ENCODE results near the gene STXBP6.

Gene STXBP6

DNA sequence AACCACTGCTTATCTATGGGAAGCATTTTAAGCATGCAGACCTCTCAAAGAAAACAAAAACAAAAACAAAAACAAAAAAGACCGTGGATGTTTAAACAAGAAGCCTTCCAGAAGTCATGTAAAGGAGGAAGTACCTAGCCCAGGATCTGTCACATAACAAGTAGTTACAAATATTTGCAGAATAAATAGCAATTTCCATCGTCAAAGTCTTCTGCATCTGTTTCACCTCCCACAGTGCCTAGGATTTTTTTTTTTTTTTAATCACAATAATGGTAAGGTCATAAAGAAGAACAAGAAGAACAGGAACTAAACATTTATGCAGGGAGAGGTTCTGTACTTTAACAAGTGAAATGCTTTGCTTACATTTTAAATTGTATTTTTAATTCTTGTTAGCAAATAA lies 2.4 kb upstream of the STXBP6 start:
- DNase-seq (ENCODE audit: low read depth, low spot score): no peak

DNA sequence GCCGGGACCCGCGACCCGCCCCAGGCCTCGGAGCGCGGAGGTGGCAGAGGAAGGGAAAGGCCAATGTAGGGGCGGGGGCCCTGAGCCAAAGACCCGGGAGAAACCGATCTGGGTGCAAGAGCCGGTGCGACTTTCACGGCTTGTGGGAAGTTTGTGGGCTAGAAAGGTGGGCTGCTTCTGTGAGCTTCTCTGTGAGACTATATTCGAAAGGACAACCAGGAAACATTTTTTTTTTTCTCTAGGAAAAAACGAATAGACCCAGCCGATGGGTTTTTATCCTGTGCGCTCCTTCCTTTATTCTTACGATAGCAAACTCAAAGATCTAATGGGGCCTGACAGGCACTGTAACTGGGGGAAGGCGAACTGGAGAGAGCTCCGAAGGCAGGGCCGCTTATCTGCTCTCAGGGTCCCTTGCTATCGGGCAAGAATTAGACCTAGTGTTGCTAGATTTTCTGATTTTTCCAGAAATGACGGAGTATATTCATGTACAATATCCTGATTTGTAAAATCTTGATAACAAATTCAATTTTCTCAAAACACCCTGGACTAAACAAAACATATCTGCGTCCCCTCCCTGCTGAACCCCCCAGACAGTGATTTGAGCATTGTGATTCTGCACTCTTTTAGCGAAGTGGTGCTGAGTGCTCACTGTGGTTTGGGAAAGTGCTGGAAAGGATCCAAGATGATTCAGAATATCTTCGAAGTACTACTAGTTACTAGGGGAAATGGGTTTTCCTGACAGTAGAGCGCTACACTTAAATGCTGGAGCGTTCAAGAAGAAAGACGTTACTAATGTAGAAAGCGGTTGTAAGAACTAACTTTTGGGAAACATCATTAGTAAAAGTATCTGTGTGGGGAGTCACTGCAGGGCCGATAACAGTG lies 563 bp upstream of the STXBP6 start:
- no peak for DNase-seq (ENCODE audit: low read depth, low spot score)

DNA sequence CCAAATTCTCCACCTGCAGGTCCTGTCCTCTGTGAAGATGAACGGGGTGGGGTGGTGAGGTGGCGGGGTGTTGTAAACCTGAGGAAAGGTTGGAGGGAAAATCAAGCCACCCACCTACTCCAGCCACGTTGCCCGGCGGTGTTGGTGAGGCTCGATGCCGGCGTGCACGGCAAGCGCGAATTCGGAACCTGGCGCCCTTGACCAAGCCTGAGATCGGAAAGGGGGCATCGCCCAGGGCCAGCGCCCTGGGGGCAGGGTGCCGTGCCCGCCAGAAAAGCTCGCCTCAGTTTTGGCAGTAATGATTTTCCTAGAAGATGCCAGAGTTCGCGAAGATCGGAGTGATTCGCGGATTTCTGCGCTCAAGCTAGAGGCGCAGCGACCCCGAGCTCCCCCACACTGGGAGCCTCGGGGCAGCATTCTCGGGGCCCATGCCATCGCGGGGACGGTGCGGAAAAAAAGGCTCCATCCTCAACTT lies 817 bp downstream of the STXBP6 start:
- DNase-seq (ENCODE audit: low read depth, low spot score): no peak

DNA sequence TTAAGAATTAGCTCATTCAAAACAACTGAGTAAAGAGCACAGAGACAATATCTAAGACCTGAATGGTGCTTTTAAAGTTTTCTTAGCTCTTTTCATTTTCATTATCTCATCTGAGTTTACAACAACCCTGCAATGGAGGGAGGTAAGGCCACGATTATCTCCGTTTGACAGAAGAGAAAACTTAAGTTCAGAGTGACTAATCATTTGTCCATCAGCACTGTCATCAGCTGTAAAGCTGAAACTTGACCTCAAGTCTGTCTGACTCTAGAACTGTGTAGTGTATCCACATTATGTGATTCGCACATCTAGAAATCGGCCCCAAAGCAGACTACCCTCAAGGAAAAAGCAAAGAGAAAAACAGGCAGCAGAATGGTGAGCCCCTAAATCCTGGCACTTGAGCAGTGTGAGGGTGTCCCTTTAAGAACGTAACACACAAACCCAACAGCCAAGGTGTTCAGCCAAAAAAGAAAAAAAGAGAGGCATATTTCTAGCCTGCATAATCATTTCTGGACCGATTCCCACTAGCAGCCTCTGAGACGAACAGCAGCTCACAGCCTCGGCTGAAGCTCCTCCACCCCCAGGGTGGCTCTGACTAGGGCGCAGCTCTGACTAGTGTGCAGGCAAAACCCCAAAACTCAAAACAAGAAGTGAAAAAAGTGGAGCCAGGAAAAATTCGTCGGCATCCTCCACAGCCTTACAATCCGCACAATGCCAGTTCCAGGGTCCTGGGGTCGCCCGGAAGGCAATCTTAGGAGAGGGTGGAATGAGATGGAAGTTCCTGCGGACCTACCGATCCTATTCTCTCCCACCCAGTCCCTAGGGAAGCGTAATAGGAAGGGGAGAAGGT lies 1.6 kb downstream of the STXBP6 start:
- DNase-seq (ENCODE audit: low read depth, low spot score): no peak

DNA sequence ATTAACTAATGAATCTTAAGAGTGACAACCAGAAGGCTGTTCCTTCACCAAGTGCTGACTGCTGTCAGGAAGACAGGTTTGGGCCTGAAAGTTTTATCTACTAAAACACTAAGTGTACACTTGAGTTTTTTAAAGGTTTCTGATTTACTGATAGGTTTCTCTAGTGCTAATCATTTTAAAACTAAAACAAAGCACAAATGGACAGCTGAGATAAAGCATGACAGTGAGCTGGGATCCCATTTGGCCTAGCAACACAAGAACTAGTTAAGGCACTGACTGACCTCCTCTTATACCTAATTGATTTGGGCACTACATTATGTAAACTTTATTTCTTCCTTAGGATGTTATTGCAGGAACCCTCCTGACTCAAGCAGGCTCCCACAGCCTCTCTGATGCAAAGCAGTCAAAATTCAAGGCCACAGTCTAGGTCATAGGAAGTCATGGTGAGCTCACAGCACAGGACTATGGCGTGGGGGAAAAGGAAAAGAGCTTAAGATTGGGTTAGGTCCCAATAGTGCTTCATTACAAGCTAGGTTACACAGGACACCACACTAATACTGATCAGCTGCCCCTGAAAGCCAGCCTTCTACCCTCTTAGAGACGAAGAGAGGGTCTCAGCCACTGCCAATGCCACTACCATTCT lies 3.5 kb downstream of the STXBP6 start:
- DNase-seq (ENCODE audit: low read depth, low spot score): no peak

DNA sequence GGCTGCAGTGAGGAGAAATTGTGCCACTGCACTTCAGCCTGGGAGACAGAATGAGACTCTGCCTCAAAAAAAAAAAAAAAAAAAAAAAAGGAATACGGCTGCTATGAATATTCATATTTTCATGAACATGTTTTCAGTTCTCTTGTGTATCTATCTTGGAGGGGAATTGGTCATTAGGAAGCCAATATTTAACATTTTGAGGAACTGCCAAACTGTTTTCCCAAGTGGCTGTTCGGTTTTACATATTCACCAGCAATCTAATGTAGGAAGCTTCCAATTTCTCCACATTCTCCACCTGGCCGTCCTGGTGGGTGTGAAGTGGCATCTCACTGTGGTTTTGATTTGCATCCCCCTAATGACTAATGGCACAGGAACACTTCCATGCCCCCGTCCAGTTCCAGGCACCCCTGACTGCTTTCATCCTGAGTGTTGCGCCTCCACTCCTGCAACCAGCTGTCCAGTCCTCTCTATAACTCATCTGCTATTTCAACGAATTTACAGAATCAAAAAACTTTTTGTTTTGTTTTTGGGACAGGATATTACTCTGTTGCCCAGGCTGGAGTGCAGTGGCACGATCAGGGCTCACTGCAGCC lies 5.7 kb downstream of the STXBP6 start:
- DNase-seq (ENCODE audit: low read depth, low spot score): no peak

DNA sequence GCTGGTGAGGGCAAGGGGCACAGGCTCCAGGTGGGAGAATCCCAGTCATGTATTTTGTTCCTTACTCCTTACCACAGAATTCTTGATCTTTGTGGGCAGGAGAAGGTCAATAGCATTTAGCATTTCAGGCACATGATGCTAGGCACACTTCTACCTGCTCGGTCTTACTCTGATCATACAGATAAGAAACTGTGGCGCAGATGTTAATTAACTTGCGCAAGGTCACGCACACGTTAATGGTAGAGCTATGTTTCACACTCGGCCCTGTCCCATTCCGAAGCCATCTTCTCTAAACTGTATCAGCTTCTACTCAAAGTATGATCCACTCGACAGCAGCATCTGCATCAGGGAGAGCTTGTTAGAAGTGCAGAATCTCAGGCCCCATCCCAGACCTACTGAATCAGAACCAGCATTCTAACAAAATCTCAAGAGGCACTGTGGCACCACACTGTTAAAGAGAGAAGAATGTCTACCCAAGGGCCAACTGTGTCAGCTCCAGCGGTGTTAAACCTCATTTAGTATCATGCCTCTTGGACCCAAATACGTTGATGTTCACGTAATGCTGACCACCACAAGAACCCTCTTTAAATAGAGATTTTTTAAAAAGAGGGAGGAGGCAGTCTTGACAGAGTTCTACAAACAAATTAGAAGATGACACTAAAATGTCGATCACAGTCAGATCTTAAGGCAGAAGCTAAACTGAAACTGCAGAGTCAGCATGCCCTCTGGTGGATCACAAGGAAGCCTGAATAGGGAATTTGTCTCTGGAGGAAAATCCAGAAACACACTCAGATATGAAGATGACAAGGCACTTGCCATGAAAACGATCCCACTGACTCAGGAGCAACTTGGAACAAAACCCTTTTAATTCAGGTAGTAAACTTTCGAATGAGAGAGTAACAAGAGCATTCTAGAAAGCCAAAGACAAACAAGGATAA lies 7.3 kb downstream of the STXBP6 start:
- peak; percentile 40 for DNase-seq (ENCODE audit: low read depth, low spot score)

DNA sequence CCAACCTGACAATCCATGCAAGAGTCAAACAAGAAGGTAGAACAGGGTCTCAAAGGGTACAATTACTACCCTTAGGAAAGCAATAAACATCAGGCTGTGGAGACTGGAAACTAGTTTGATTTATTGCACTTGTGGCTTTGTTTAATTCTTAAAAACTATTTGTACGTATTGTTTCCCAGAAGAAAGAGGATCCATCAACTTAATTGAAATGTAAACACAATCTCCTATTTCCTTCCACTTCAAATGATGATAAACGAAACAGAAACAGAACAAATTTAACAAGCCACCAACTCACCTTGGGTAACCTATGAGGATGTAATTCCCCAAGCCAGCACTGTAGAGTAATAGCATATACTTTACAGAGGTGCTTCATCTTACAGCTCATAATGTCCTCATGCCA lies 8.0 kb downstream of the STXBP6 start:
- DNase-seq (ENCODE audit: low read depth, low spot score): no peak

DNA sequence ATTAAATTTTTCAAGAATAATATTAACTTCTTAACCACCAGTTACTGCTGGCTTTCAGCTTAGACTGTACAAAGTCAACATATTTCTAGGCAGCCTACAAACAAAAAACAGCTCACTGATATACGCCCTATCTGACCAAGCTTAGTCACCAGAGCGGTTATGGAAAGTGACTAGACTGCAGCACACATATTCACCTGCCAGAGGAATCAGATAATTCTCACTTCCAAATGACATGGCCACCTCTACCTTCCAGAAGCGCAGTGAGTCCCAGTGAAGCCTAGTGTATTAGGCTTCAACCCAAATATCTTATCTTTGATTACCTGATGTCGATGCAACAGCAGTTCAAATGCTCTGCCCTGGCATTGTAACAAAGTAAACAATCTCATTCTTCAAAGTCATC lies 8.5 kb downstream of the STXBP6 start:
- no peak for DNase-seq (ENCODE audit: low read depth, low spot score)

DNA sequence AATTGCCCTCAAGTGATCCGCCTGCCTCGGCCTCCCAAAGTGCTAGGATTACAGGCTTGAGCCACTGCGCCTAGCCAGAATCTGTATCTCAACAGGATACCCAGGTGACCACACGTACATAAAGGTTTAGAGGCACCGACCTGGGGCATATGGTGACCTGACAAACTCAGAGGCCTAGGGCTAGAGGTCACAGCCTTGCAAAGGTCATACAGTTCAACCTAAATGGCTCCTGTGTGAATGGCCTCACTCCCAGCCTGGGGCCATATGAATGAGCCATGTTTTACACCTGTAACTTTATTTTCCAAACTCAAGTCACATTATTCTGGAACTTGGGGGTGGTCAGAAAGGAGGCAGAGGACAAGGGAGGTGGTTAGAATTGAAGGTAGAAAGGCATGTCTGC lies 10.0 kb downstream of the STXBP6 start:
- no peak for DNase-seq (ENCODE audit: low read depth, low spot score)

DNA sequence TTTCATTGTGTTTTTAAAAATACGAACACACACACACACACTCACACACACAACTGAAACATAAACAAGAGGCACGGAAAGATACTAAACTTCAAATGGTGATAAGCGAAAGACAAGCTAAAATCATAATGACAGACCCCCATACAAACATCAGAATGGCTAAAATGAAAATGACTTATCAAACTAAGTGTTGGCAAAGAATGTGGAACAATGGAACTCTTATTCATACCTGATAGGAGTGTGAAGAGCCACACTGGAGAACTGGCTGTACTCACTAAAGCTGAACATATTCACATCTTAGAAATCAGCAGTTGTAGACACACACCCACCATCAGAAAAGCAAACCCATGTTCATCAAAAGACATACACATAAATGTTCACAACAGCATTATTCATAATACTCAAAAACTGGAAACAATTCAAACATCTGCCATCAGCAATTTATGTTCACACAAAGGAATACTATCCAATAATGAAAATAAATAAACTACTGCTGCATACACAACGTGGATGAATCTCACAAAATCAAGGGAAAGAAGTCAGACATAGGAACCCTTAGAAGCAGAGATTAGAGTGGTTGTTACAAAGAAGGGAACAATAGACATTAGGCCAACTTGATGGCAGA lies 11.8 kb downstream of the STXBP6 start:
- DNase-seq (ENCODE audit: low read depth, low spot score): no peak

DNA sequence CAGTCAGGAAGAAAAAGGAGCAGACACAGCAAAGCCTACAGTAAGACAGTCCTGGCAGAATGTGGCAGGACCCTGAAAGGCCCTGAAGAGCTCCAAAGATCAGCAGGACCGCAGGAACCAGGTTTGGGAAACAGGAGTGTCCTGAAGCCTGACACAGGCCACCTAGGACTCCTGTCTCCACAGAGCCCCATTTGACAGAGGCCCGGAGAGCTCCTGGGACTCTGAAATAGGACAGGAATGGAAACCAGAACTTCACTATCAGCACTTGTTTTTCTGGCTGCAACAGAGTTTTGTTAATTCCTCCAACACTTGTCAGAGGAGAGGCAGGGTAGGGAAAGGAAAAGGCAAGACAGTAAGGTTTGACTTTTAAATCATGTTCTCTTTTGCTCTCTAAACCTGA lies 12.9 kb downstream of the STXBP6 start:
- DNase-seq (ENCODE audit: low read depth, low spot score): no peak

DNA sequence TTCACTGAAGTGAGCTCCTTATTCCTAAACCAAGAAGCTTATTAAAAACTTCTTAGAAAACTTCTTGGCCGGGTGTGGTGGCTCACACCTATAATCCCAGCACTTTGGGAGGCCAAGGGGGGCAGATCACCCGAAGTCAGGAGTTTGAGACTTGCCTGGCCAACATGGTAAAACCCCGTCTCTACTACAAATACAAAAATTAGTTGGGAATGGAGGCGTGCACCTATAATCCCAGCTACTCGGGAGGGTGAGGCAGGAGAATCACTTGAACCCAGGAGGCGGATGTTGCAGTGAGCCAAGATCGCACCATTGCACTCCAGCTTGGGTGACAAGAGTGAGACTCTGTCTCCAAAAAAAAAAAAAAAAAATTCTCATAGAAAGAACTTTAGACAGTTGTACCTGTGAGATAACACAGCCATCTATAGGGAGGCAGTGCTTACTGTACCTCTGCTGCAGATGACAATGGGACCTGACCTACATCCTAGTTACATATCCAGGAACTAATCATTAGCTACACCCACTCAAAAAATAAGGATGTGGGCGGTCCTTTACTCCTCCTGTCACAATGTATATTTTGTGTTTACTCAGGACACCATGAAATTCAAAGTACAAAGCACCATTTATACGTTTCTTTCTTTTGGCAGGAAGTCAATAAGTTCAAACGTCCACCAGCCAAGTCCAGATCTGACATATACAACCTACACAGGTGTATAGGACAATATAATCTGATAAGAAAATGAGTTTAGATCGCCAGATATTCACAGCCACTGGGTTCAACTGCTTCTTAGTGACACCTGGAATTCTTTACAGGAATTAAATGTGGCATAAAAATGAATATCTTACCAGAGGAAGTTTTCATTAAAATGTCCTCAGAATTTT lies 14.9 kb downstream of the STXBP6 start:
- no peak for DNase-seq (ENCODE audit: low read depth, low spot score)

DNA sequence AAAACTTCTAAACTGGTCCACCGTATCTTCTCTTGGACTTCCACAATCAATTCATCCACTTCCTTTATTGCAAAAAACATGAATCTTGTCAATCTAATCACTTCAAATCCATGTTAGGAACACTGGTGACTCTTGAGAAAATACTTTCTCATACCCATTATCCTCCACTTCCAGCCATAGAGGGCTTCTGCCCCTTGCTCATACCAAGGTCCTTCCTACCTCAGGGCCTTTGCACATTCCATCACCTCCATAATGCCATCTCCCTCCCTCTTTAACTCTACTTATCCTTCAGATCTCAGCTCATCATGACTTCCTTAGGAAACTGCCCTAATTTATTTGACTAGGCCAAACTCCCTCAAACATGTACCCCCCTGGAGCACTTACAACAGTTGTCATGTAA lies 16.6 kb downstream of the STXBP6 start:
- DNase-seq (ENCODE audit: low read depth, low spot score): no peak

DNA sequence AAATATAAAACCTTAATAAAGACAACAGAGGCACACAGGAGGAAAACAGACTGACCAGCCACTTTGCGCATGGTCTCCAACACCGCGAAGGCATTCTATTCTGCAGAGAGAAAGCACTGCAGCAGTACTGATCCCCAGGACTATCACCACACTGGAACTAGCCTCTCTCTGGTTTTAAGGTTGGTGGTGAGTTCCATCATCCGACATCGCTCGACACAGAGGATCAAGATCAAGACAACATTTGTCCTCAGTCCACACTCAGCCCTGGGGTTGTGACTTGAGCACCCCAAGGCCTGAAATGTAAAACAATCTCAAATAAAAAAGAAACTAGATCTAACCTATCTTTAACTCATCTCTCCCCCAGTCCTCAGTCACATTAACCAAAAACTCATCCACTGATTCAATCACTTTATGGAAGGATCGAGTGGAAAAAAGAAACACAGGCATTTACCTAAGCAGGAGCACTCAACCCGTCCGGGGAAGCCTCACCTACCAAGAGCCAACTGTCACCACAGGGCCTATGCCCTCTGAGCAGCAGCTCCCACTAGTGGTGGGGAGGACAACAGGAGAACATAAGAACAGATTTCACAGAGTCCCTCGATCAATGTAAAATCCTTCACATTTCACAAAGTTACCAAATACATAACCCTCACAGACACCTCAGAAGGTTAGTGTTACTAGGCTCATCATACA lies 17.7 kb downstream of the STXBP6 start:
- DNase-seq (ENCODE audit: low read depth, low spot score): no peak

DNA sequence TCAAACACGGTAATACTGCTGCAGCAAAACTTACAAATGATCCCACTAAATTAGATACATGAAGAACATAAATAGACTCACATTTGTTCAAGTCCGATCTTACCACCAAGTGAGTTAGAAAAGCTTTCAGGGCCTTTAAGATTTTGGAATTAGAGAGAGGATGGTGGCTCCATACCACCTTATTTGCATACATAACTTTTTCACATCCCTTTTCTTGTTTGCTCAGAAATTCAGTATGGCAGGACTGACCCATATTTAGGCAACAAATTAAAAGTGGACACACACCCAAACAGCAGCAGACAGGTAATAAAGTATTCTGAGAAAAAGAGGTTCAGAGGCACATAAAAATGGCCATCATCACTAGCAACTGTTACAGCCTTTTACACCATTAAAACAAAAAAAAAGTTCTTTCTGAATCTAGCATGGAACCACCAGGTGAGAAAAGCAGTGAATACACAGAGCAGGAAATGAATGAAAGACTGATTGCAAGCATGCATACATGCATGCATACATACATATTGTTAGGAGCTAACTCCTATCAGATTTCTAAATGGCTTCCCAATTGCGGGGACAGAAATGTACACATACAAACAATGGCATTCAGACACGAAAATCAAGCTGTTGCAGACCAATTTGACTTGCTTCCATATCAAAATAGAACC lies 23.3 kb downstream of the STXBP6 start:
- DNase-seq (ENCODE audit: low read depth, low spot score): no peak

DNA sequence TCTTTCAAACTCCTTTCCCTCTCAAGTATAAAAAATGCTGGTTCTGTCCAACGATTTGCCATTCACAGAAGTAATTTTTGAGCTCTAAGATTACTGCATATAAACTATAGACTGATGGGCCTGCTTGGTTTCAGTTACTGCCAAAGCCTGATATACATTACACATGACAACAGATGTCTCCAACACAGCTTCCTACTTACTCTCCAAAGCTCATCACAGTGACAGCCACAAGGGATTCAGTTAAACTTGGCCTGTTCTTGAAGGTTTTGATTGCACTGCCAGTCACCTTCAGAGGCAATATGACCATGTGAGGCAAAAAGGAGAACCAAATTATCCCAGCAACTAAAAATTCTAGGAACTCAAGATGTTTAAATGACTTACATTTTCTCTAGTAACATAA lies 30.1 kb downstream of the STXBP6 start:
- no peak for DNase-seq (ENCODE audit: low read depth, low spot score)

DNA sequence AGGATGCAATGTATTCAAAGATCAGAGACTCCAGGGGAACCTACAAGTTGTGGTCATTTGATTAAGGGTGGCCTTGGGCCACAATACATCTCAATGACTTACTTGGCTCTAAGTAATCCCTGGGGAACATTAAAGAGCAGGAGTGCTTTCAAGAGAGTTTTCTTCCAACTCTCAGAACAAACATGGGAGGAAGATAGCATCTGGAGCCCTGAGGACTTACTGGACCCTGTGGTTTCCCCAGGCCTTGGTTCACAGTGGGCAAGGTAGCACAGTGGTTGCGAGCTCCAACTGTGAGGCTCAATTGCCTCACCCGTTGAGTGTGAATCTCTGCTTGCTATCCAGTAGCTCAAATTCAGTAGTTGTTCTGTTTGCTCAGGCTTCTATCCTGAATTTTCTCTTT lies 32.4 kb downstream of the STXBP6 start:
- DNase-seq (ENCODE audit: low read depth, low spot score): no peak

All from smooth muscle cell of the brain vasculature (primary cell).